Activated T-cell treated with anti-CD3 and anti-CD28 coated beads, Interleukin-2, amount 50 U/mL, for 4 hours (primary cell): ENCODE data around the gene BEND6. TPM values are rescaled to one million over a fixed set of nuclear protein-coding genes. Genes with fewer than 3 reads are reported as not detected.
A peak's percentile ranks its signal among the peaks of the same experiment; 100 is the strongest.
"Not testable (repeated sequence)": the region's sequence is repeated elsewhere in the genome, so short reads cannot be mapped to it uniquely, and the experiment has no call there.

Source experiments
- ATAC-seq, 2 donors: fragments of 200-7000 bp; cut with Tn5 transposase; one replicate each; pipeline ENCODE4 v1.10.0; 2021
- DNase-seq: peaks from one replicate; pipeline ENCODE4 v3.0.0-alpha.2; 2020
- H3K27me3 Mint-ChIP-seq: one replicate; pipeline ENCODE4 v1.8.0; 2021; ENCODE audit warnings: low read depth, mixed read lengths
- H3K36me3 Mint-ChIP-seq: one replicate; pipeline ENCODE4 v1.8.0; 2022; ENCODE audit warnings: mixed read lengths; ENCODE audit not compliant: insufficient read depth
- H3K4me1 Mint-ChIP-seq: one replicate; pipeline ENCODE4 v1.8.0; 2021; ENCODE audit warnings: low read depth, mixed read lengths
- H3K4me3 Mint-ChIP-seq: one replicate; pipeline ENCODE4 v1.8.0; 2021; ENCODE audit warnings: mild to moderate bottlenecking, moderate library complexity, mixed read lengths
- H3K9me3 Mint-ChIP-seq: one replicate; pipeline ENCODE4 v1.8.0; 2021; ENCODE audit warnings: mixed read lengths
- total RNA-seq, 3 donors: library from RNA; stranded (reverse); gene quantifications; one replicate each; pipeline ENCODE4 v1.2.1, GENCODE V29; 2021

Gene BEND6
- total RNA-seq, 3 donors from 2014 or later: 0.05 TPM; not detected in 2

DNA sequence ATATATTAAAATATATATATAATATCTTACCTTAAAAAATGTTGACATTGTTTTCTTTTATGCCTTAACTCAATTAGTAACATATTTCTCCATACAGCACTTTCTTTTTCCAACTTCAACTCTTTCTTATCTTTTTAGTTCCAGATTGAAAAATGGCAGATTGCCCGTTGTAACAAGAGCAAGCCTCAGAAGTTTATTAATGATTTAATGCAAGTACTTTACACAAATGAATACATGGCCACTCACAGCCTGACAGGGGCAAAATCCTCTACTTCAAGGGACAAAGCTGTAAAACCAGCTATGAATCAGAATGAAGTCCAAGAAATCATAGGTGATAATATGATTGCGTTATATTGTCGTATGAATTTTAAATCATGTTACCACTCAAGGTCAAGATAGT is 62.2 kb downstream of the BEND6 start:
- DNase-seq (no peak), ATAC-seq (no peak)
- H3K4me1 Mint-ChIP-seq: no peaks in the 10 kb centered on the region
- no peak overlapping the region for H3K4me3 Mint-ChIP-seq
- H3K27me3 Mint-ChIP-seq: peaks cover 2% of the 10 kb centered on the region
- no peaks in the 10 kb centered on the region for H3K36me3 Mint-ChIP-seq
- no peaks in the 10 kb centered on the region for H3K9me3 Mint-ChIP-seq

DNA sequence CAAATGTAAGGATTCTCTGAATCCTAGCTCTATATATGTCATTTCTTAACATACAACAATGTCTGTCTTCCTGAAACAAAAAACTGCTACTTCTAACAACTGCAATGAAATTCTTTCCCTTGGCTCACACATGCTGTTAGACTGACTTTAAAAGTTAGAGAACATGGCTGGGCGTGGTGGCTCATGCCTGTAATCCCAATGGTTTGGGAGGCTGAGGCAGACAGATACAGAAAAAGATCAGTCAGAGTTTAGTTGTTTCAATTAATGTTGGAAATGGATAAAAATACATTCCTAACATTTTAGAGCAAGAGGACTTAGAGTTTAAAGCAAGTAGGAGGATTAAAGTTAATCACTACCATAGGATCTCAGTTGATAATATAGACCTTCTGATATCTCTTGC is 62.9 kb downstream of the BEND6 start:
- DNase-seq (no peak), ATAC-seq (no peak)
- Mint-ChIP-seq H3K27me3 (peaks cover 2% of the 10 kb centered on the region), H3K36me3 (no peaks in the 10 kb centered on the region), H3K9me3 (no peaks in the 10 kb centered on the region), H3K4me3 (no peak overlapping the region), H3K4me1 (no peaks in the 10 kb centered on the region)

DNA sequence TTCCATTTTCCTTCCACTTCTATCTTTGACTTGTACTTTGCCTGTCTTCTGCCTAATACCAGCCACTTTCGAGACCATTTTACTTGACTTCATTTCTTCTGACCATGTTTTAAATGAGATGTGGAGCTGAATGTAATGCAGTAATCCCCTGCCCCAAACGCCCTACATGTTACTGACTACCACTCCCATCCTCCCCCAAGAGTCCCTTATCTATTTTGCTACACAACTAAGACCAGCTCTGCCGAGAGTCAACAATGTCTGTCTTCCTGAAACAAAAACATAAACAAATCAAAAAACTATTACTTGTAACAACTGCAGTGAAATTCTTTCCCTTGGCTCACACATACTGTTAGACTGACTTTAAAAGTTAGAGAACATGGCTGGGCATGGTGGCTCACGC is 64.5 kb downstream of the BEND6 start:
- peaks cover 6% of the 10 kb centered on the region for H3K9me3 Mint-ChIP-seq
- no peak for DNase-seq
- H3K27me3 Mint-ChIP-seq: peaks cover 2% of the 10 kb centered on the region
- no peaks in the 10 kb centered on the region for H3K36me3 Mint-ChIP-seq
- no peak overlapping the region for H3K4me3 Mint-ChIP-seq
- H3K4me1 Mint-ChIP-seq: no peaks in the 10 kb centered on the region
- ATAC-seq: no peak

DNA sequence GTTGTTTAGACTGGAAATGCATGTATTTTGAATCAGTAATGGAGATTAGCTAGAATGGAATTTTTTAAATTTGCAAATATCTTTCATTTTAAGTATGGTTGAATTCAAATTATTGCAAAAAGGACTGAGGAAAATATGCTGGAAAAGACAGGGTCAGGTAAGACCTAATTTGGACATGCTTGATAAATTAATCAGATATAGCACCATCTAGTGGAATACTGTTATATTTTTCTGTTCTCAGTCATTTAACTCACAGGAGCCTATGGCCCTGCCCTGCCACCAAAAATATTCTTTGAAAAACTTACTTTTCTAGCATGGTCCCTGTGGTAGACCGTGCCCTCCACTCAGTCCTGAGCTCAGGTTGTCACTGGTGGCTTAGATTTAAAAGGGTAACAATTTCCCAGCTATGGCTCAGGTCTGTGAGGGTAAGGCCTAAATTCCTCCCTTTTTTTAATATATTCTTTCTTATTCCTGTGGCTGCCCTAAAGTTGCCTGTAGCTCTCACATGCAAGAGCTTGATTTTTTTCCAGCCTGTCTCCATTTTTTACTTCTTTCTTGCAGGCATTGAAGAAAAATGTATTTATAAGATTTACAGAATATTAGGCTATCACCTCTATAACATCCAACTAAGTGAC is 66.3 kb downstream of the BEND6 start:
- Mint-ChIP-seq H3K27me3 (peaks cover 4% of the 10 kb centered on the region), H3K9me3 (peaks cover 23% of the 10 kb centered on the region), H3K4me1 (no peaks in the 10 kb centered on the region), H3K36me3 (peaks cover 2% of the 10 kb centered on the region), H3K4me3 (no peak overlapping the region)
- DNase-seq (no peak), ATAC-seq (peak; percentile 48 to 51)

DNA sequence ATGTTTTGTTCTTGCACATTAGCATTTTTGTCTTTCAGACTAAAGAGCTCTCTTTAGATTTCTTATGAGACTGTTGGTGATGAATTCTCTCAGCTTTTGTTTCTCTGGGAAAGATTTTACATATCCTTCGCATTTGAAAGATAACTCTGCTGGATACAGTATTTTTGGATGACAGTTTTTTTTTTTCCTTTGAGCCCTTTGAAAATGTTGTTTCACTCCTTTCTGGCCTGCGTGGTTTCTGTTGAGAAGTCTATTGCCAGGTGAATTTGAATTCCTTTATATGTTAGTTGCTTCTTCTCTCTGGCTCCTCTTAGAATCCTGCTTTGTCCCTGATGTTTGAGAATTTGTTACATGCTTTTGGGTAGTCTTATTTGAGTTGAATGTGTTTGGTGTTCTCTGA is 69.4 kb downstream of the BEND6 start:
- ATAC-seq (no peak), DNase-seq (no peak)
- H3K4me3 Mint-ChIP-seq: no peak overlapping the region
- no peaks in the 10 kb centered on the region for H3K4me1 Mint-ChIP-seq
- H3K27me3 Mint-ChIP-seq: peaks cover 7% of the 10 kb centered on the region
- peaks cover 23% of the 10 kb centered on the region for H3K9me3 Mint-ChIP-seq
- peaks cover 2% of the 10 kb centered on the region for H3K36me3 Mint-ChIP-seq

DNA sequence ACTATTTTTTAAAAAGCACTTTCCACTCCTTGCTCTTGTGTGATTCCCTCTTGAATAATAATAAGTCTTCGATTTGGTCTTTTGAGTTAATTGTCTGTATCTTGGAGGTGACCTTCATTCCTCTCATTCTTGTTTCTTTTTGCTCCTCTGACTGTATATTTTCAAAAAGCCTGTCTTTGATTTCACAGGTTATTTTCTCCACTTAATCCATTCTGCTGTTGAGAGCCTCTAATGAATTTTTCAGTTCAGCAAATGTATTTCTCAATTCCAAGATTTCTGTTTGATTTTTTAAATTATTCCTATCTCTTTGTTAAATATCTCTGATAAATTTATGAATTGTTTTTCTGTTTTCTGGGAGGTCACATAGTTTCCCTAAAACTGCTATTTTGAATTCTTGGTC is 69.9 kb downstream of the BEND6 start:
- Mint-ChIP-seq H3K27me3 (peaks cover 9% of the 10 kb centered on the region), H3K4me1 (no peaks in the 10 kb centered on the region), H3K9me3 (peaks cover 23% of the 10 kb centered on the region), H3K36me3 (peaks cover 2% of the 10 kb centered on the region), H3K4me3 (no peak overlapping the region)
- ATAC-seq (no peak), DNase-seq (no peak)

DNA sequence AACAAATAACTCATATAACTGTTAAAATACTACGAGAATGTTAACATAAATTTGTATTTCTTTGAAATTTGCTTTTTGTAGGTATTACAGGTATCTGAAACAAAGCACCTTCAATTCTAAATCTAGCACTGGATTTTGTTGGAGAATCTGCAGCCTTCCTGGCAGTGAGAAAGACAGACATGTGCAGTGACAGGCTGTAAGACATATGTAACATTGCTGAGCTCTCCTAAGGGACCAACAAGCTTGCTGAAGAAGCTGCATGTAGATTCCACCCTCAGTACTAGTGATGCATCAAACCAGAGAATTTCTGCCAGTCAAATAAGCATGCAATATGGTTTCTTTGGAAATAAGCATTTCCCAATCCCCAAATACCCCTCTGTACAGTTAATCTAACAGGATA is 71.1 kb downstream of the BEND6 start:
- no peaks in the 10 kb centered on the region for H3K4me1 Mint-ChIP-seq
- no peak overlapping the region for H3K4me3 Mint-ChIP-seq
- H3K36me3 Mint-ChIP-seq: peaks cover 2% of the 10 kb centered on the region
- ATAC-seq: no peak
- H3K9me3 Mint-ChIP-seq: peaks cover 23% of the 10 kb centered on the region
- H3K27me3 Mint-ChIP-seq: peaks cover 9% of the 10 kb centered on the region
- no peak for DNase-seq

DNA sequence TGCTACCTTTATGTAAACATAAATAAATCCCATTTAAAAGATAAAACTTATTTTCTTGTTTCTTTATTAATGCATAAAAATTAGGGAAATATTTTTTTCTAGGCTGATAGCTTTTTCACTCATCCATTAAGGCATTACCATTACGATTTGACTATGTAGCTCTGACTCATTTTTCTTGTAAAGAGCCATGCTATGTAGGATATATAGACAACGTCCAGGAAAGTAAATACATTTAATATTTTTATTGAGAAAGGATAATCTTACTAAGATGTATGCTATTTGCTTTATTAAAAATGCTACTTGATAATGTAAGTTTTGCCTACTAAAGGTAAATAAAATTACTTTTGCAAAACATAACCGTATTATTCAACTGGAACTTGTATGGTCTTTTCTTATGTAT is 72.4 kb downstream of the BEND6 start:
- ATAC-seq (no peak), DNase-seq (no peak)
- Mint-ChIP-seq H3K9me3 (peaks cover 23% of the 10 kb centered on the region), H3K27me3 (peaks cover 12% of the 10 kb centered on the region), H3K4me1 (no peaks in the 10 kb centered on the region), H3K36me3 (peaks cover 2% of the 10 kb centered on the region), H3K4me3 (no peak overlapping the region)

DNA sequence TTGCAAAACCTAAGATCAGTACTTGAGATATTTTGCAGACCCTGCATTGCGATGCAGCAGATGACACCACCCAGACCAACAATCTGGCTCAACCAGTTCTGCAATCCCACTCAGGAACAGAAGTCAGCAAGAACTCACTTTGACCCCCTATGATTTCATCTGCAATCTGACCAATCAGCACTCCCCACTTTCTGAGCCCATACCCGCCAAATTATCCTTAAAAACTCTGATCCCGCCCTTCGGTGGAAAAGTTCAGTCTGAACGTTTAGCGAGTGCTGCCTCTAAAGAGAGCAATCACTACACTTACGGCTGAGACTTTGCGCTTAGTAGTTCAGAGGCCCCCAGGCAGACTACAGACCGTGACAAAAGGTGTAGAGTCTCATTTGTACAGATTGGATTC is 74.3 kb downstream of the BEND6 start:
- H3K4me3 Mint-ChIP-seq: no peak overlapping the region
- no peaks in the 10 kb centered on the region for H3K4me1 Mint-ChIP-seq
- peaks cover 19% of the 10 kb centered on the region for H3K9me3 Mint-ChIP-seq
- H3K27me3 Mint-ChIP-seq: peaks cover 12% of the 10 kb centered on the region
- H3K36me3 Mint-ChIP-seq: peaks cover 2% of the 10 kb centered on the region
- ATAC-seq (no peak), DNase-seq (no peak)

DNA sequence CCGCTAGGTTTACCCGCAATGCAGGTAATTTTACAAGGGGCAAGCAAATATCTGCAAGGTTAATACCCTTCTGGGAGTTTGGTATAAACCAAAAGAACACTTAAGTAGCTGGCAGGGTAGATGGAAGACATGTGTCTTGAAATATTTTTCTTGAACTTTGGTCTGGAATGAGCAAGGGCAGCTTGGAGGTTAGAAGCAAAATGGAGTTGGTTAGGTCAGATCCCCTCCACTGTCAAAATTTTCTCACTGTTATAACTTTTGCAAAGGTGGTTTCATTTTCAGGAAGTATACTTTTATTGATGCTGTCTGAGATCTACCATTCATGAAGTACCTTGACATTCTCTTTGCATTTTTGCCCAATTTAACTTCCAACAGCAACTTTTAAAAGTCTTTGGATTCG is 78.3 kb downstream of the BEND6 start:
- ATAC-seq: no peak
- DNase-seq: no peak
- no peaks in the 10 kb centered on the region for H3K36me3 Mint-ChIP-seq
- no peaks in the 10 kb centered on the region for H3K9me3 Mint-ChIP-seq
- H3K4me1 Mint-ChIP-seq: no peaks in the 10 kb centered on the region
- H3K27me3 Mint-ChIP-seq: peaks cover 29% of the 10 kb centered on the region
- no peak overlapping the region for H3K4me3 Mint-ChIP-seq

DNA sequence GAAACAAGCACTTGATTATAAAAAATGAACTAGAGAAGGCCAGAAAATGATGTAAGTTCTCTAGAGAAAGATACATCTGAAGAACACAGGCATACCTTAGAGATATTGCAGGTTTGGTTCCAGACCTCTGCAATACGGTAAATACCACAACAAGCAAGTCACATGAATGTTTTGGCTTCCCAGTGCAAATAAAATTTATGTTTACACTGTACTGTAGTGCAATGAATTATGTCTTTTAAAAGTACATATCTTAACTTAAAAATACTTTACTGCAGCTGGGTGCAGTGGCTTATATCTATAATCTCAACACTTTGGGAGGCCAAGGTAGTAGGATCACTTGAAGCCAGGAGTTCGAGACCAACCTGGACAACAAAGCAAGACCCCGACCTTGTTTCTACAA is 80.6 kb downstream of the BEND6 start:
- Mint-ChIP-seq H3K36me3 (no peaks in the 10 kb centered on the region), H3K4me3 (no peak overlapping the region), H3K27me3 (peaks cover 36% of the 10 kb centered on the region), H3K4me1 (no peaks in the 10 kb centered on the region), H3K9me3 (no peaks in the 10 kb centered on the region)
- DNase-seq (no peak), ATAC-seq (no peak)

DNA sequence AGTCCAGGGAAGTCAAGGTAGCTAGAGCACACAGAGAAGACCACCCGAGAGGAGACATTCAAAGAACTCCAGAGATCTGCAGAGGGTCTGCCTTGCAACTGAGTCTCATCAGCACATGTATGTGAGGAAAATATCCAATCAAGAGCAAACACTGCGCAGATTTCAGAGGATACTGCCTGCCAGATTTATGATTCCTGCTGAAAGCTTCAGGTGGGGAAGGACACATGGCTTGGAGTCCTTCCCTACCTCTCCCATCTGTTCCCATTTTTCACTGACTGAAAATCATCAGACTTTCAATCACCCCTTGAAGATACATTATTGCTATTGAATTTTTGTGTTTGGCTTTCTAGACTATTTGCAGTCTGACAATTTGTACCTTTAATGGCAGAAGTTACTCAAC is 84.0 kb downstream of the BEND6 start:
- Mint-ChIP-seq H3K4me1 (no peaks in the 10 kb centered on the region), H3K9me3 (no peaks in the 10 kb centered on the region), H3K27me3 (peaks cover 51% of the 10 kb centered on the region), H3K4me3 (no peak overlapping the region), H3K36me3 (no peaks in the 10 kb centered on the region)
- ATAC-seq (no peak), DNase-seq (no peak)

DNA sequence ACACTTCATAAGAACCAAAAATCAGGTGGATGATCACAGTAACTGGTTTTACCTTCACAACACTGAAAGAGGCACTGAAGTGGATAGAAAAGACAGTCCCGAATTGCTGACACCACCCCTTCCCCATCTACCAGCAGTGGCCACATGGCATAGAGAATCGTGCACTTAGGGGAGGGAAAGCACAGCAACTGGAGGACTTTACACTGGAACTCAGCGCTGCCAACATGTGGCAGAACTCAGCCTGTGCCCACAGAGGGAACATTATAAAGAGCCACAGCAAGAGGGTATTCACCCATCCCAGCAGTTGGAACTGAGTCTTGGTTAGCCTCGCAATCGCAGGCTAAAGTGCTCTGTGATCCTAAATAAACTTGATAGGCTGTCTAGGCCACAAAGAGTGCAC is 85.1 kb downstream of the BEND6 start:
- no peak for ATAC-seq
- H3K36me3 Mint-ChIP-seq: no peaks in the 10 kb centered on the region
- H3K4me3 Mint-ChIP-seq: no peak overlapping the region
- peaks cover 46% of the 10 kb centered on the region for H3K27me3 Mint-ChIP-seq
- no peaks in the 10 kb centered on the region for H3K4me1 Mint-ChIP-seq
- DNase-seq: no peak
- H3K9me3 Mint-ChIP-seq: no peaks in the 10 kb centered on the region

DNA sequence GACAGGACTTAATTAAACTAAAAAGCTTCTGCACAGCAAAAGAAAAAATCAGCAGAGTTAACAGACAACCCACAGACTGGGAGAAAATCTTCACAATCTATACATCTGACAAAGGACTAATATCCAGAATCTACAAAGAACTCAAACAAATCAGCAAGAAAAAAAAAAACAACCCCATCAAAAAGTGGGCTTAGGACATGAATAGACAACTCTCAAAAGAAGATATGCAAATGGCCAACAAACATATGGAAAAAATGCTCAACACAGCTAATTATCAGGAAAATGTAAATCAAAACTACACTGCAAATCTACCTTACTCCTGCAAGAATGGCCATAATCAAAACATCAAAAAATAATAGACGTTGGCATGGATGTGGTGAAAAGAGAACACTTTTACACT is 89.2 kb downstream of the BEND6 start:
- not testable (repeated sequence) for H3K9me3 Mint-ChIP-seq, ATAC-seq, H3K36me3 Mint-ChIP-seq, H3K4me3 Mint-ChIP-seq, DNase-seq
- H3K4me1 Mint-ChIP-seq: peaks cover 16% of the 10 kb centered on the region
- H3K27me3 Mint-ChIP-seq: peaks cover 29% of the 10 kb centered on the region

DNA sequence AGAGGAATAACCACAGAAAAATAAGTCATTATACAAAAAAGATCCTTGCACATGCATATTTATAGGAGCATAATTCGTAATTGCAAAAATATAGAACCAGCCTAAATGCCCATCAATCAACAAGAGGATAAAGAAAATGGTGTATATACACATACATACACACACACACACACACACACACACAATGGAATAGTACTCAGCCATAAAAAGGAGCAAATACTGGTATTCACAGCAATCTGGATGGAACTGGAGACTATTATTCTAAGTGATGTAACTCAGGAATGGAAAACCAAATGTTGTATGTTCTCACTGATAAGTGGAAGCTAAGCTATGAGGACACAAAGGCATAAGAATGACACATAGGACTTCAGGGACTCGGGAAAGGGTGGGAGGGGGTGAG is 89.7 kb downstream of the BEND6 start:
- no peak overlapping the region for H3K4me3 Mint-ChIP-seq
- ATAC-seq (no peak), DNase-seq (no peak)
- peaks cover 21% of the 10 kb centered on the region for H3K4me1 Mint-ChIP-seq
- peaks cover 24% of the 10 kb centered on the region for H3K27me3 Mint-ChIP-seq
- H3K9me3 Mint-ChIP-seq: no peaks in the 10 kb centered on the region
- H3K36me3 Mint-ChIP-seq: peaks cover 12% of the 10 kb centered on the region
